HepG2 (cell line): ENCODE measurements around the gene ARHGDIA. TPM values are rescaled to one million over a fixed set of nuclear protein-coding genes. Genes with fewer than 3 reads are reported as not detected.

Source experiments
- AGO2 ChIP-seq: fragments of 200-400 bp; formaldehyde crosslinking; optimal IDR thresholded peaks from 2 replicates; pipeline ENCODE3; 2017; ENCODE audit warnings: mild to moderate bottlenecking, low read depth, low read length, moderate library complexity
- ATF7-NPFF ChIP-seq: sonication (generic); formaldehyde crosslinking; IDR thresholded peaks from 2 replicates; pipeline ENCODE4 v1.8.1; 2023; ENCODE audit warnings: mild to moderate bottlenecking, low read depth, missing genetic modification reagents, moderate library complexity
- PAF1 ChIP-seq: IDR thresholded peaks from 2 replicates; pipeline ENCODE4 v1.6.1; 2016; ENCODE audit warnings: missing genetic modification reagents, missing compliant biosample characterization
- TARDBP ChIP-seq: sonication (generic); formaldehyde crosslinking; IDR thresholded peaks from 2 replicates; pipeline ENCODE4 v1.8.0; 2022; ENCODE audit warnings: mild to moderate bottlenecking, missing genetic modification reagents
- ZC3H13 ChIP-seq: sonication (generic); formaldehyde crosslinking; IDR thresholded peaks from 2 replicates; pipeline ENCODE4 v1.8.1; 2023; ENCODE audit warnings: mild to moderate bottlenecking, missing genetic modification reagents, moderate library complexity
- ZNF552 ChIP-seq: sonication (generic); formaldehyde crosslinking; IDR thresholded peaks from 2 replicates; pipeline ENCODE4 v1.9.0; 2022; ENCODE audit warnings: missing genetic modification reagents, mild to moderate bottlenecking, borderline replicate concordance
- ZSCAN31 ChIP-seq: sonication (generic); formaldehyde crosslinking; IDR thresholded peaks from 2 replicates; pipeline ENCODE4 v1.5.0; 2020; ENCODE audit warnings: low read depth, mild to moderate bottlenecking, missing genetic modification reagents
- polyA plus RNA-seq, 8 experiments: library from polyadenylated mRNA; depleted of rRNA in 3 of 8; stranded (reverse) in 7 of 8; unstranded in 1 of 8; fragments of >200 nt; fragmentation: Illumina TruSeq in 4 of 8; extraction: Trizol in 4 of 8; gene quantifications; 2 replicates each; pipeline versions ENCODE4 v1.2.1 to v1.2.3, GENCODE V29; 2011 to 2016; ENCODE audit warnings: low read depth in 4 of 8, missing spikeins in 1 of 8, mixed read lengths in 1 of 8; ENCODE audit not compliant: insufficient read depth in 1 of 8
- total RNA-seq, 5 experiments: library from RNA; depleted of rRNA; stranded (reverse); fragments of >200 nt; fragmentation: Illumina TruSeq; extraction: Trizol; gene quantifications; 2 replicates each; pipeline ENCODE4 v1.2.3, GENCODE V29; 2016; ENCODE audit warnings: low read depth in 1 of 5
- TF ChIP-seq, protein P1 (sequence below): sonication (generic); formaldehyde crosslinking; IDR thresholded peaks from 2 replicates; pipeline ENCODE4 v1.4.0; 2020; ENCODE audit warnings: mild to moderate bottlenecking, missing genetic modification reagents
- TF ChIP-seq, protein P2 (sequence below): sonication (generic); formaldehyde crosslinking; IDR thresholded peaks from 2 replicates; pipeline ENCODE4 v1.4.0; 2020; ENCODE audit warnings: missing genetic modification reagents
- TF ChIP-seq, protein P3 (sequence below): sonication (generic); formaldehyde crosslinking; IDR thresholded peaks from 2 replicates; pipeline ENCODE4 v1.4.0; 2020; ENCODE audit warnings: missing genetic modification reagents

ARHGDIA gene
- total and polyA plus RNA-seq, 2 of the 13 experiments (the other 11 are each of a cell fraction or from before 2014, with no cell fraction given) = 40.0 to 64.0 TPM

DNA sequence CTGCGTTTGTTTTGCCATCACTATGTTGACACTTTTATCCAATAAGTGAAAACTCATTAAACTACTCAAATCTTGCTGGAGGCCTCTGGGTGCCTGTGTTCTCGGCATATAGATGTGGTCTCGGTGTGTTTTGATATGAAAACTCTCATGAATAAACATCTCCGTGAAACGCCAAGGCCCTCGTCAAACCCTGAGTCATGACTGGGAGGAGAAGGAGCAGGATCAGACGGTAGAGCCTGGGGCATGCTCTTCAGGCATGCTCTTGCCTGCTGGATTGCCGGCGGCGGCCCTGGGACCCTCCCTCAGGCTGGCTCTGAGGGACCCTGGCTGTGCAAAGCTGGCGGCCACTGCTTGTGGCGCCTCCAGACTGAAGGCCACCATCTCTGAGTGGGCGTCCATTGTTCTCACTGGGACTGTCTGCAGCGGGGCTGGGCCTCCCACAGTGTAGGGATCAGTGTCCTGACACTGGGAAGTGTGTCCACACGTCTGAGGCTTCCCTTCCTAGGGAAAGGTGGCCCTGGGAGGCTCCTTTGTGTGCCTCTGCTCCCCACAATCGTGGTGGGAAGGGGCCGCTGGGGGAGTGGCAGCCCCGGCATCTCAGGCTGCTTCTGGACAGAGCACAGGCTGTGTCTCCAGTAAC, 29.2 kb upstream of the ARHGDIA start (continued):
- TF ChIP-seq, protein P1, sequence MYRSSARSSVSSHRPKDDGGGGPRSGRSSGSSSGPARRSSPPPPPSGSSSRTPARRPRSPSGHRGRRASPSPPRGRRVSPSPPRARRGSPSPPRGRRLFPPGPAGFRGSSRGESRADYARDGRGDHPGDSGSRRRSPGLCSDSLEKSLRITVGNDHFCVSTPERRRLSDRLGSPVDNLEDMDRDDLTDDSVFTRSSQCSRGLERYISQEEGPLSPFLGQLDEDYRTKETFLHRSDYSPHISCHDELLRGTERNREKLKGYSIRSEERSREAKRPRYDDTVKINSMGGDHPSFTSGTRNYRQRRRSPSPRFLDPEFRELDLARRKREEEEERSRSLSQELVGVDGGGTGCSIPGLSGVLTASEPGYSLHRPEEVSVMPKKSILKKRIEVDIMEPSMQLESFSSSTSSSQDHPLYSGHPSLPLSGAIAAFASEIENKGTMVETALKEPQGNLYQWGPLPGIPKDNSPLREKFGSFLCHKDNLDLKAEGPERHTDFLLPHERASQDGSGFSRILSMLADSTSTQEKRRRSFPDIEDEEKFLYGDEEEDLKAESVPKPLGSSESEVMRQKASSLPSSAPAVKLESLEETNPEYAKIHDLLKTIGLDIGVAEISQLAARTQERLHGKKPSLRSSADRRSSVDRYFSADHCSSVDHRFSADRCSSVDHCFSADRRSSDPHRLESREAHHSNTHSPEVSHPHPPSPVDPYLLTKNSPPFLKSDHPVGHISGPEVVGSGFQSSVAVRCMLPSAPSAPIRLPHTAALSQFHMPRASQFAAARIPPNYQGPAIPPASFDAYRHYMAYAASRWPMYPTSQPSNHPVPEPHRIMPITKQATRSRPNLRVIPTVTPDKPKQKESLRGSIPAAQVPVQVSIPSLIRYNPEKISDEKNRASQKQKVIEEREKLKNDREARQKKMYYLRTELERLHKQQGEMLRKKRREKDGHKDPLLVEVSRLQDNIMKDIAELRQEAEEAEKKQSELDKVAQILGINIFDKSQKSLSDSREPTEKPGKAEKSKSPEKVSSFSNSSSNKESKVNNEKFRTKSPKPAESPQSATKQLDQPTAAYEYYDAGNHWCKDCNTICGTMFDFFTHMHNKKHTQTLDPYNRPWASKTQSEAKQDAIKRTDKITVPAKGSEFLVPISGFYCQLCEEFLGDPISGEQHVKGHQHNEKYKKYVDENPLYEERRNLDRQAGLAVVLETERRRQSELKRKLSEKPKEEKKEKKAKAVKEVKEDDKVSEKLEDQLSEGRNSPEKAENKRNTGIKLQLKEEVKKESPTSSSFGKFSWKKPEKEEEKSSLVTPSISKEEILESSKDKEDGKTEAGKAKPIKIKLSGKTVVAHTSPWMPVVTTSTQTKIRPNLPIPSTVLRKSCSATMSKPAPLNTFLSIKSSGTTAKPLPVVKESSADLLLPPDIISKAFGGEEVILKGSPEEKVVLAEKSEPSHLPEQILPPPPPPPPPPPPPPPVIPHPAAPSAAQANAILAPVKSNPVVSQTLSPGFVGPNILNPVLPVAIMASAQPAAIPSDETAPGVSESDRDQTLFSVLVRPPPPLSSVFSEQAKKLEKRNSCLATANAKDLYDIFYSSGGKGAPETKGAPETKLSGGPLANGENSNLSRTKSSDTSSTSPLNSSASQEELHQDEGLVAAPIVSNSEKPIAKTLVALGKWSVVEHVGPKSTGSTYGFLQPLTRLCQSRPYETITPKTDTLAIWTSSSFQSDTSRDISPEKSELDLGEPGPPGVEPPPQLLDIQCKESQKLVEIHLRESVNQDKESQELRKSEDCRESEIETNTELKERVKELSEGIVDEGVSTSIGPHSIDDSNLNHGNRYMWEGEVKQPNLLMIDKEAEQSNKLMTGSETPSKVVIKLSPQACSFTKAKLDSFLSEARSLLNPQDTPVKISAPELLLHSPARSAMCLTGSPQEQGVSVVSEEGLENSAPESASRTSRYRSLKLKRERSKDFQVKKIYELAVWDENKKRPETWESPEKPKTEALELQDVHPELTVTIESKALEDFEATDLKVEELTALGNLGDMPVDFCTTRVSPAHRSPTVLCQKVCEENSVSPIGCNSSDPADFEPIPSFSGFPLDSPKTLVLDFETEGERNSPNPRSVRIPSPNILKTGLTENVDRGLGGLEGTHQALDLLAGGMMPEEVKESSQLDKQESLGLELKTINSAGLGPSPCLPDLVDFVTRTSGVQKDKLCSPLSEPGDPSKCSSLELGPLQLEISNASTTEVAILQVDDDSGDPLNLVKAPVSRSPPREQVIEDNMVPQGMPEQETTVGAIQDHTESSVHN (CRISPR knock-in tag) = 0 out of 2 replicates have a peak, but pooled peaks have one; percentile 10
- TF ChIP-seq ZSCAN31 (CRISPR knock-in tag) (0 out of 2 replicates have a peak, but pooled peaks have one; percentile 10), TARDBP (CRISPR knock-in tag) (peak; percentile 38; the same call in 1 of the 2 replicates), AGO2 (peak; percentile 92), ZC3H13 (peak; percentile 63), PAF1 (CRISPR knock-in tag) (0 out of 2 replicates have a peak, but pooled peaks have one; percentile 27), ATF7-NPFF (CRISPR knock-in tag) (0 out of 2 replicates have a peak, but pooled peaks have one; percentile 22), ZNF552 (CRISPR knock-in tag) (no peak)
- TF ChIP-seq, protein P2, sequence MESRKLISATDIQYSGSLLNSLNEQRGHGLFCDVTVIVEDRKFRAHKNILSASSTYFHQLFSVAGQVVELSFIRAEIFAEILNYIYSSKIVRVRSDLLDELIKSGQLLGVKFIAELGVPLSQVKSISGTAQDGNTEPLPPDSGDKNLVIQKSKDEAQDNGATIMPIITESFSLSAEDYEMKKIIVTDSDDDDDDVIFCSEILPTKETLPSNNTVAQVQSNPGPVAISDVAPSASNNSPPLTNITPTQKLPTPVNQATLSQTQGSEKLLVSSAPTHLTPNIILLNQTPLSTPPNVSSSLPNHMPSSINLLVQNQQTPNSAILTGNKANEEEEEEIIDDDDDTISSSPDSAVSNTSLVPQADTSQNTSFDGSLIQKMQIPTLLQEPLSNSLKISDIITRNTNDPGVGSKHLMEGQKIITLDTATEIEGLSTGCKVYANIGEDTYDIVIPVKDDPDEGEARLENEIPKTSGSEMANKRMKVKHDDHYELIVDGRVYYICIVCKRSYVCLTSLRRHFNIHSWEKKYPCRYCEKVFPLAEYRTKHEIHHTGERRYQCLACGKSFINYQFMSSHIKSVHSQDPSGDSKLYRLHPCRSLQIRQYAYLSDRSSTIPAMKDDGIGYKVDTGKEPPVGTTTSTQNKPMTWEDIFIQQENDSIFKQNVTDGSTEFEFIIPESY (CRISPR knock-in tag) = peak; percentile 79; the same call in 1 of the 2 replicates
- TF ChIP-seq, protein P3, sequence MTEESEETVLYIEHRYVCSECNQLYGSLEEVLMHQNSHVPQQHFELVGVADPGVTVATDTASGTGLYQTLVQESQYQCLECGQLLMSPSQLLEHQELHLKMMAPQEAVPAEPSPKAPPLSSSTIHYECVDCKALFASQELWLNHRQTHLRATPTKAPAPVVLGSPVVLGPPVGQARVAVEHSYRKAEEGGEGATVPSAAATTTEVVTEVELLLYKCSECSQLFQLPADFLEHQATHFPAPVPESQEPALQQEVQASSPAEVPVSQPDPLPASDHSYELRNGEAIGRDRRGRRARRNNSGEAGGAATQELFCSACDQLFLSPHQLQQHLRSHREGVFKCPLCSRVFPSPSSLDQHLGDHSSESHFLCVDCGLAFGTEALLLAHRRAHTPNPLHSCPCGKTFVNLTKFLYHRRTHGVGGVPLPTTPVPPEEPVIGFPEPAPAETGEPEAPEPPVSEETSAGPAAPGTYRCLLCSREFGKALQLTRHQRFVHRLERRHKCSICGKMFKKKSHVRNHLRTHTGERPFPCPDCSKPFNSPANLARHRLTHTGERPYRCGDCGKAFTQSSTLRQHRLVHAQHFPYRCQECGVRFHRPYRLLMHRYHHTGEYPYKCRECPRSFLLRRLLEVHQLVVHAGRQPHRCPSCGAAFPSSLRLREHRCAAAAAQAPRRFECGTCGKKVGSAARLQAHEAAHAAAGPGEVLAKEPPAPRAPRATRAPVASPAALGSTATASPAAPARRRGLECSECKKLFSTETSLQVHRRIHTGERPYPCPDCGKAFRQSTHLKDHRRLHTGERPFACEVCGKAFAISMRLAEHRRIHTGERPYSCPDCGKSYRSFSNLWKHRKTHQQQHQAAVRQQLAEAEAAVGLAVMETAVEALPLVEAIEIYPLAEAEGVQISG (CRISPR knock-in tag) = 0 out of 2 replicates have a peak, but pooled peaks have one; percentile 9
